DMS79 (cell line): ENCODE data around the gene ADAMTS6.
A peak's percentile ranks its signal among the peaks of the same experiment; 100 is the strongest.
"Not testable (repeated sequence)": the region's sequence is repeated elsewhere in the genome, so short reads cannot be mapped to it uniquely, and the experiment has no call there.

ENCODE experiments used
- DNase-seq: peaks from one replicate; lab custom pipeline; 2025; lab: John Stamatoyannopoulos, UW

ADAMTS6 gene

GRCh38 chr5:65481635-65482295, at the start of gene ADAMTS6:
Gene ADAMTS6 (minus strand): TSS chr5:65481920. CDS start chr5:65473673, 8,247 bp downstream.
- DNase-seq = peak; percentile 36

GRCh38 chr5:65530904-65531303, 49.2 kb upstream of the ADAMTS6 start:
- DNase-seq = no peak

- DNase-seq = no peak
Measured at GRCh38 chr5:65525726-65526125, 44.0 kb upstream of the ADAMTS6 start.

- no peak for DNase-seq
Measured at GRCh38 chr5:65512170-65512937, 30.6 kb upstream of the ADAMTS6 start.

GRCh38 chr5:65508978-65509377, 27.3 kb upstream of the ADAMTS6 start:
- no peak for DNase-seq

GRCh38 chr5:65506961-65507360, 25.2 kb upstream of the ADAMTS6 start:
- no peak for DNase-seq

GRCh38 chr5:65489119-65489518, 7.4 kb upstream of the ADAMTS6 start:
- DNase-seq = no peak

GRCh38 chr5:65488038-65488687, 6.4 kb upstream of the ADAMTS6 start:
- not testable (repeated sequence) for DNase-seq

- not testable (repeated sequence) for DNase-seq
Measured at GRCh38 chr5:65486803-65487202, 5.1 kb upstream of the ADAMTS6 start.

GRCh38 chr5:65485405-65485804, 3.7 kb upstream of the ADAMTS6 start:
- no peak for DNase-seq

- DNase-seq = peak; percentile 20
Measured at GRCh38 chr5:65483546-65484346, 2.0 kb upstream of the ADAMTS6 start.

- no peak for DNase-seq
Measured at GRCh38 chr5:65482736-65483545, 1.2 kb upstream of the ADAMTS6 start.

GRCh38 chr5:65482296-65482735, 596 bp upstream of the ADAMTS6 start:
- DNase-seq = no peak

GRCh38 chr5:65481171-65481581, 544 bp downstream of the ADAMTS6 start:
- DNase-seq = no peak

- no peak for DNase-seq
Measured at GRCh38 chr5:65480306-65480865, 1.3 kb downstream of the ADAMTS6 start.

GRCh38 chr5:65479527-65479926, 2.2 kb downstream of the ADAMTS6 start:
- DNase-seq = no peak

GRCh38 chr5:65478336-65478735, 3.4 kb downstream of the ADAMTS6 start:
- DNase-seq = no peak

GRCh38 chr5:65475895-65476294, 5.8 kb downstream of the ADAMTS6 start:
- no peak for DNase-seq

GRCh38 chr5:65475336-65475735, 6.4 kb downstream of the ADAMTS6 start:
- no peak for DNase-seq

- no peak for DNase-seq
Measured at GRCh38 chr5:65474130-65474711, 7.5 kb downstream of the ADAMTS6 start.
